ENCODE measurements around the gene ABCC4.

DNA sequence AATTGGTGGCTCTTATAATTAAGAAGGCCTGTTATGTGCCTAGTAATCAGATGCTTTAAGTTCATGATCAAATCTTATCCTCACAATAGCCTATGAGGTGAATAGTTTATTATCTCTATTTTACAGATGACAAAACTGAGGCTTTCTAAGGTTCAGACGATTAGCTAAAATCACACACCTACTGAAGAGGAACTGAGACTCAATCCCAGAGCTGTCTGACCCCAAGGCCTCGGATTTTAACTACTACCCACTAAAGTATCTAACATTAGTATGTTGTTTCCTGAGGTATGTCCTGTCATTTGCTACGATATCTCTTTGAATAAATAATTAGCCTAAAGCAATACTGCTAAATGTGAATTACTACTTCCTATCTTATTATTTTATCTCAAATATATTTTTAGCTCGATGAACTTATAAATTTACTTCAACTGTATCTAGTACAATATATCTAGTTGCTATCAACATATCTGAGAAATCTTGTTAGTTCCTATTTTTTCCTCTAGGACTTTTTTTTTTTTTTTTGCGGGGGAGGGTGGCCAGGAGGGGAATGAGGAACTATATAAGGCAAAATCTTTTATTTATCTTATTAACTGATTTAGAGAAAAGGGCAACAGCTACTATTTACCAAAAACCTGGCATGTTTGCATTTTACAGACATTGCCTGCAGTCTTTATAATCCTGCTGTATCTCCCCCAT, 118.5 kb downstream of the ABCC4 start:
- TF ChIP-seq NFRKB (IDR thresholded peaks at IDR 0.05) (no peak), SP1 (IDR thresholded peaks at IDR 0.05) (no peak), ZNF384 (IDR thresholded peaks at IDR 0.05) (no peak), TARDBP (IDR thresholded peaks at IDR 0.05) (no peak), FOXM1 (IDR thresholded peaks at IDR 0.05; ENCODE audit: borderline replicate concordance) (no peak), BHLHE40 (IDR thresholded peaks at IDR 0.05; ENCODE audit: borderline replicate concordance) (no peak), ELF4 (IDR thresholded peaks at IDR 0.05) (no peak), FOXA1 (IDR thresholded peaks at IDR 0.05) (no peak), SUZ12 (IDR thresholded peaks at IDR 0.05) (no peak)
- TF ChIP-seq, protein P1, sequence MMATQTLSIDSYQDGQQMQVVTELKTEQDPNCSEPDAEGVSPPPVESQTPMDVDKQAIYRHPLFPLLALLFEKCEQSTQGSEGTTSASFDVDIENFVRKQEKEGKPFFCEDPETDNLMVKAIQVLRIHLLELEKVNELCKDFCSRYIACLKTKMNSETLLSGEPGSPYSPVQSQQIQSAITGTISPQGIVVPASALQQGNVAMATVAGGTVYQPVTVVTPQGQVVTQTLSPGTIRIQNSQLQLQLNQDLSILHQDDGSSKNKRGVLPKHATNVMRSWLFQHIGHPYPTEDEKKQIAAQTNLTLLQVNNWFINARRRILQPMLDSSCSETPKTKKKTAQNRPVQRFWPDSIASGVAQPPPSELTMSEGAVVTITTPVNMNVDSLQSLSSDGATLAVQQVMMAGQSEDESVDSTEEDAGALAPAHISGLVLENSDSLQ (IDR thresholded peaks at IDR 0.05): no peak

All from HEK293T (cell line).